ENCODE results near the gene MAGI2. TPM values are rescaled to one million over a fixed set of nuclear protein-coding genes. Genes with fewer than 3 reads are reported as not detected.

The MAGI2 gene
- total and polyA plus RNA-seq, 2 of the 13 experiments (the other 11 are each of a cell fraction or from before 2014, with no cell fraction given): 1.5 to 3.8 TPM

- FAIRE-seq: no peak
- POLR2A ChIA-PET: no interaction called here
- no TSS peak for BruUV-seq (replicated peaks)
- H2AFZ ChIP-seq (ENCODE audit: low read length): no peak overlapping the region
- no peak overlapping the region for H3K4me2 ChIP-seq (ENCODE audit: low read depth, low read length)
- ATAC-seq: no peak
- H3K79me2 ChIP-seq (ENCODE audit: insufficient read depth, low read length): no peaks in the 10 kb centered on the region
- CTCF ChIA-PET (ENCODE audit: low intra/inter-chr PET ratio, low total read pairs): no interaction called here
- H3K9me3 ChIP-seq (ENCODE audit: low read length): no peaks in the 10 kb centered on the region
- H4K20me1 ChIP-seq (ENCODE audit: insufficient read depth, low read length): no peaks in the 10 kb centered on the region
- intact Hi-C loops (cut with micrococcal nuclease; ENCODE audit: unreplicated experiment) (no loop called here), in situ Hi-C loops (cut with HindIII; ENCODE audit: extremely low pct_ligation_motif_present, low pct_unique_long_range_greater_than_20kb) (no loop called here)
- H3K36me3 ChIP-seq (replicated peaks in 1 of 2; ENCODE audit: control insufficient read depth in 1 of 2, insufficient read depth in 2 of 2, low read length in 2 of 2): no peaks in the 10 kb centered on the region
- no peaks in the 10 kb centered on the region for H3K27me3 ChIP-seq (ENCODE audit: control insufficient read depth in 1 of 2, insufficient read depth in 2 of 2, low read length in 2 of 2)
- no peak overlapping the region for H3K4me3 ChIP-seq (replicated peaks in 1 of 3; ENCODE audit: insufficient read depth in 1 of 3, low read depth in 2 of 3, low read length in 3 of 3)
- no peak overlapping the region for H3K27ac ChIP-seq (ENCODE audit: extremely low read length, insufficient read depth, low read length)
- no peak for DNase-seq (ENCODE audit: low spot score)
- no peak overlapping the region for H3K9ac ChIP-seq (ENCODE audit: insufficient read depth, low read depth, low read length)
- TF ChIP-seq BATF2 (CRISPR knock-in tag; IDR thresholded peaks at IDR 0.05) (no peak), HOXA3 (CRISPR knock-in tag; IDR thresholded peaks at IDR 0.05) (no peak), ZGPAT (CRISPR knock-in tag; IDR thresholded peaks at IDR 0.05) (no peak), SALL2 (CRISPR knock-in tag; IDR thresholded peaks at IDR 0.05) (no peak), TCF7 (IDR thresholded peaks at IDR 0.05; ENCODE audit: low read depth) (no peak)
- H3K4me1 ChIP-seq (ENCODE audit: insufficient read depth, low read length): no peaks in the 10 kb centered on the region
Observed at GRCh38 chr7:77971726-77972125, 1481.7 kb downstream of the MAGI2 start.

GRCh38 chr7:77967429-77967828, 1486.0 kb downstream of the MAGI2 start:
- H3K9ac ChIP-seq (ENCODE audit: insufficient read depth, low read depth, low read length): no peak overlapping the region
- DNase-seq (ENCODE audit: low spot score) (no peak), FAIRE-seq (no peak), ATAC-seq (no peak)
- H2AFZ ChIP-seq (ENCODE audit: low read length): no peak overlapping the region
- no peaks in the 10 kb centered on the region for H3K9me3 ChIP-seq (ENCODE audit: low read length)
- no peaks in the 10 kb centered on the region for H4K20me1 ChIP-seq (ENCODE audit: insufficient read depth, low read length)
- in situ Hi-C loops (cut with HindIII; ENCODE audit: extremely low pct_ligation_motif_present, low pct_unique_long_range_greater_than_20kb) (no loop called here), intact Hi-C loops (cut with micrococcal nuclease; ENCODE audit: unreplicated experiment) (no loop called here)
- no peak overlapping the region for H3K27ac ChIP-seq (ENCODE audit: extremely low read length, insufficient read depth, low read length)
- ChIA-PET POLR2A (no interaction called here), CTCF (ENCODE audit: low intra/inter-chr PET ratio, low total read pairs) (no interaction called here)
- H3K4me3 ChIP-seq (replicated peaks in 1 of 3; ENCODE audit: insufficient read depth in 1 of 3, low read depth in 2 of 3, low read length in 3 of 3): no peak overlapping the region
- no peaks in the 10 kb centered on the region for H3K79me2 ChIP-seq (ENCODE audit: insufficient read depth, low read length)
- no peak overlapping the region for H3K4me2 ChIP-seq (ENCODE audit: low read depth, low read length)
- no peaks in the 10 kb centered on the region for H3K4me1 ChIP-seq (ENCODE audit: insufficient read depth, low read length)
- no peaks in the 10 kb centered on the region for H3K27me3 ChIP-seq (ENCODE audit: control insufficient read depth in 1 of 2, insufficient read depth in 2 of 2, low read length in 2 of 2)
- no TSS peak for BruUV-seq (replicated peaks)
- no peaks in the 10 kb centered on the region for H3K36me3 ChIP-seq (replicated peaks in 1 of 2; ENCODE audit: control insufficient read depth in 1 of 2, insufficient read depth in 2 of 2, low read length in 2 of 2)
- no peak for TF ChIP-seq SNRNP70 (IDR thresholded peaks at IDR 0.05; ENCODE audit: low read depth, low read length)
- no peak for TF ChIP-seq DPF2 (CRISPR knock-in tag; IDR thresholded peaks at IDR 0.05; ENCODE audit: borderline replicate concordance, low read depth)
- no peak for TF ChIP-seq PHB2 (IDR thresholded peaks at IDR 0.05; ENCODE audit: partially characterized antibody)
- TF ChIP-seq SATB2 (CRISPR knock-in tag; IDR thresholded peaks at IDR 0.05): no peak
- TF ChIP-seq NFE2L1 (CRISPR knock-in tag; IDR thresholded peaks at IDR 0.05; ENCODE audit: borderline replicate concordance): no peak
- TF ChIP-seq ZNF564 (CRISPR knock-in tag; IDR thresholded peaks at IDR 0.05): no peak
- no peak for TF ChIP-seq THAP7 (CRISPR knock-in tag; IDR thresholded peaks at IDR 0.05)
- TF ChIP-seq GMEB1 (CRISPR knock-in tag; IDR thresholded peaks at IDR 0.05; ENCODE audit: borderline replicate concordance): no peak
- TF ChIP-seq DDIT3 (CRISPR knock-in tag; IDR thresholded peaks at IDR 0.05): no peak
